K562 (cell line): ENCODE results near the gene SBF1.

Experiments
- CBX2 ChIP-seq: fragments of 200-600 bp; sonication (generic); IDR thresholded peaks from one replicate; pipeline ENCODE4 v1.6.1; 2012; ENCODE audit warnings: mild to moderate bottlenecking, low read length, inconsistent platforms; ENCODE audit not compliant: insufficient read depth, poor library complexity, severe bottlenecking
- CHD2 ChIP-seq: IDR thresholded peaks from 2 replicates; pipeline ENCODE4 v1.6.1; 2011; ENCODE audit warnings: low read depth, low read length
- EHMT2 ChIP-seq: fragments of 450-650 bp; IDR thresholded peaks from 2 replicates; pipeline ENCODE4 v1.6.1; 2018; ENCODE audit warnings: antibody characterized with exemption
- FOXK2 ChIP-seq, 2 experiments: fragments of 450-650 bp; IDR thresholded peaks in 1 of 2; conservative IDR thresholded peaks in 1 of 2; 2 replicates each; pipeline ENCODE4 v1.6.1; 2016; ENCODE audit warnings: low read depth in 2 of 2, mild to moderate bottlenecking in 1 of 2
- GABPA ChIP-seq: fragments of 200-800 bp; sonication (Bioruptor generic); conservative IDR thresholded peaks from 2 replicates; pipeline ENCODE4 v1.6.1; 2016; ENCODE audit warnings: low read depth, missing genetic modification characterization, missing compliant biosample characterization
- NCOA1 ChIP-seq: fragments of 450-650 bp; IDR thresholded peaks from 2 replicates; pipeline ENCODE4 v1.6.1; 2016; ENCODE audit warnings: low read depth
- PCBP2 ChIP-seq: fragments of 200-400 bp; formaldehyde crosslinking; IDR thresholded peaks from 2 replicates; pipeline ENCODE4 v1.6.1; 2018; ENCODE audit warnings: low read length, low read depth, mild to moderate bottlenecking, moderate library complexity; ENCODE audit not compliant: poor library complexity, severe bottlenecking
- TFAM ChIP-seq: fragments of 250-450 bp; sonication (Bioruptor Pico); conservative IDR thresholded peaks from 2 replicates; pipeline ENCODE4 v1.5.0; 2021; ENCODE audit warnings: mild to moderate bottlenecking, moderate library complexity
- ZNF224 ChIP-seq: sonication (generic); formaldehyde crosslinking; IDR thresholded peaks from 2 replicates; pipeline ENCODE4 v1.8.0; 2022; ENCODE audit warnings: mild to moderate bottlenecking, missing genetic modification reagents
- TF ChIP-seq, protein P1 (sequence below): fragments of 250-450 bp; sonication (Bioruptor Pico); IDR thresholded peaks from 2 replicates; pipeline ENCODE4 v1.8.0; 2022; ENCODE audit warnings: inconsistent platforms, mild to moderate bottlenecking, moderate library complexity, borderline replicate concordance
- TF ChIP-seq, protein P2 (sequence below): fragments of 150-350 bp; conservative IDR thresholded peaks from 2 replicates; pipeline ENCODE4 v1.6.1; 2014; ENCODE audit warnings: low read length
- TF ChIP-seq, protein P3 (sequence below), 3 experiments: IDR thresholded peaks in 2 of 3; conservative IDR thresholded peaks in 1 of 3; 2 replicates each; pipeline ENCODE4 v1.5.1; 2011 to 2012; ENCODE audit warnings: low read length in 3 of 3, mild to moderate bottlenecking in 3 of 3, control low read depth in 2 of 3, improper control_type of control experiment in 1 of 3, inconsistent platforms in 1 of 3, low read depth in 1 of 3, mixed read lengths in 1 of 3, moderate library complexity in 1 of 3; ENCODE audit not compliant: insufficient read depth in 2 of 3
- TF ChIP-seq, protein P4 (sequence below): sonication (generic); formaldehyde crosslinking; IDR thresholded peaks from 2 replicates; pipeline ENCODE4 v1.8.1; 2023; ENCODE audit warnings: mild to moderate bottlenecking, missing genetic modification reagents, moderate library complexity
- TF ChIP-seq, protein P5 (sequence below): sonication (generic); formaldehyde crosslinking; IDR thresholded peaks from 2 replicates; pipeline ENCODE4 v1.8.0; 2022; ENCODE audit warnings: missing genetic modification reagents, mild to moderate bottlenecking, moderate library complexity, borderline replicate concordance

DNA sequence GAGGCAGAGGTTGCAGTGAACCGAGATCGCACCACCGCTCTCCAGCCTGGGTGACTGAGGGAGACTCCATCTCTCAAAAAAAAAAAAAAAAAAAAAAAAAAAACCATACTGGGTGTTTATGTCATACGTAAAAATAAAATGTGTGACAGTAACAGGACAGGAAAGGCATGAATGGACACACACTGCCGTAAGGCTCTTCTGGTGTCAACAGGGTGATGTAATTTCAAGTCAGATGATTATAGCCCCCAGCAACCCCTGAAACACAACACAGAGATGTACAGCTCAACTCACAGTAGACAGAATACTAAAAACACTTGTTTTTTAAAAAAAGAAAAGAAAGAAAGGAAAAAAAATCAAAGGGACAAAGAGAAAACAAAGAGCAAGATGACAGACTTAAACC, 22.2 kb downstream of the SBF1 start:
- TF ChIP-seq, protein P1, sequence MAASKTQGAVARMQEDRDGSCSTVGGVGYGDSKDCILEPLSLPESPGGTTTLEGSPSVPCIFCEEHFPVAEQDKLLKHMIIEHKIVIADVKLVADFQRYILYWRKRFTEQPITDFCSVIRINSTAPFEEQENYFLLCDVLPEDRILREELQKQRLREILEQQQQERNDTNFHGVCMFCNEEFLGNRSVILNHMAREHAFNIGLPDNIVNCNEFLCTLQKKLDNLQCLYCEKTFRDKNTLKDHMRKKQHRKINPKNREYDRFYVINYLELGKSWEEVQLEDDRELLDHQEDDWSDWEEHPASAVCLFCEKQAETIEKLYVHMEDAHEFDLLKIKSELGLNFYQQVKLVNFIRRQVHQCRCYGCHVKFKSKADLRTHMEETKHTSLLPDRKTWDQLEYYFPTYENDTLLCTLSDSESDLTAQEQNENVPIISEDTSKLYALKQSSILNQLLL (CRISPR knock-in tag), result no peak
- no peak for TF ChIP-seq PCBP2
- TF ChIP-seq CBX2, result no peak
- TF ChIP-seq, protein P2, sequence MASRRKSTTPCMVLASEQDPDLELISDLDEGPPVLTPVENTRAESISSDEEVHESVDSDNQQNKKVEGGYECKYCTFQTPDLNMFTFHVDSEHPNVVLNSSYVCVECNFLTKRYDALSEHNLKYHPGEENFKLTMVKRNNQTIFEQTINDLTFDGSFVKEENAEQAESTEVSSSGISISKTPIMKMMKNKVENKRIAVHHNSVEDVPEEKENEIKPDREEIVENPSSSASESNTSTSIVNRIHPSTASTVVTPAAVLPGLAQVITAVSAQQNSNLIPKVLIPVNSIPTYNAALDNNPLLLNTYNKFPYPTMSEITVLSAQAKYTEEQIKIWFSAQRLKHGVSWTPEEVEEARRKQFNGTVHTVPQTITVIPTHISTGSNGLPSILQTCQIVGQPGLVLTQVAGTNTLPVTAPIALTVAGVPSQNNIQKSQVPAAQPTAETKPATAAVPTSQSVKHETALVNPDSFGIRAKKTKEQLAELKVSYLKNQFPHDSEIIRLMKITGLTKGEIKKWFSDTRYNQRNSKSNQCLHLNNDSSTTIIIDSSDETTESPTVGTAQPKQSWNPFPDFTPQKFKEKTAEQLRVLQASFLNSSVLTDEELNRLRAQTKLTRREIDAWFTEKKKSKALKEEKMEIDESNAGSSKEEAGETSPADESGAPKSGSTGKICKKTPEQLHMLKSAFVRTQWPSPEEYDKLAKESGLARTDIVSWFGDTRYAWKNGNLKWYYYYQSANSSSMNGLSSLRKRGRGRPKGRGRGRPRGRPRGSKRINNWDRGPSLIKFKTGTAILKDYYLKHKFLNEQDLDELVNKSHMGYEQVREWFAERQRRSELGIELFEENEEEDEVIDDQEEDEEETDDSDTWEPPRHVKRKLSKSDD, result no peak
- no peak for TF ChIP-seq NCOA1
- TF ChIP-seq, protein P3, sequence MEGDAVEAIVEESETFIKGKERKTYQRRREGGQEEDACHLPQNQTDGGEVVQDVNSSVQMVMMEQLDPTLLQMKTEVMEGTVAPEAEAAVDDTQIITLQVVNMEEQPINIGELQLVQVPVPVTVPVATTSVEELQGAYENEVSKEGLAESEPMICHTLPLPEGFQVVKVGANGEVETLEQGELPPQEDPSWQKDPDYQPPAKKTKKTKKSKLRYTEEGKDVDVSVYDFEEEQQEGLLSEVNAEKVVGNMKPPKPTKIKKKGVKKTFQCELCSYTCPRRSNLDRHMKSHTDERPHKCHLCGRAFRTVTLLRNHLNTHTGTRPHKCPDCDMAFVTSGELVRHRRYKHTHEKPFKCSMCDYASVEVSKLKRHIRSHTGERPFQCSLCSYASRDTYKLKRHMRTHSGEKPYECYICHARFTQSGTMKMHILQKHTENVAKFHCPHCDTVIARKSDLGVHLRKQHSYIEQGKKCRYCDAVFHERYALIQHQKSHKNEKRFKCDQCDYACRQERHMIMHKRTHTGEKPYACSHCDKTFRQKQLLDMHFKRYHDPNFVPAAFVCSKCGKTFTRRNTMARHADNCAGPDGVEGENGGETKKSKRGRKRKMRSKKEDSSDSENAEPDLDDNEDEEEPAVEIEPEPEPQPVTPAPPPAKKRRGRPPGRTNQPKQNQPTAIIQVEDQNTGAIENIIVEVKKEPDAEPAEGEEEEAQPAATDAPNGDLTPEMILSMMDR (IDR thresholded peaks at IDR 0.05 in 2 of 3, conservative IDR thresholded peaks at IDR 0.05 in 1 of 3; ENCODE audit: insufficient read depth in 2 of 3, low read depth in 1 of 3, low read length in 3 of 3), result no peak
- TF ChIP-seq, protein P4, sequence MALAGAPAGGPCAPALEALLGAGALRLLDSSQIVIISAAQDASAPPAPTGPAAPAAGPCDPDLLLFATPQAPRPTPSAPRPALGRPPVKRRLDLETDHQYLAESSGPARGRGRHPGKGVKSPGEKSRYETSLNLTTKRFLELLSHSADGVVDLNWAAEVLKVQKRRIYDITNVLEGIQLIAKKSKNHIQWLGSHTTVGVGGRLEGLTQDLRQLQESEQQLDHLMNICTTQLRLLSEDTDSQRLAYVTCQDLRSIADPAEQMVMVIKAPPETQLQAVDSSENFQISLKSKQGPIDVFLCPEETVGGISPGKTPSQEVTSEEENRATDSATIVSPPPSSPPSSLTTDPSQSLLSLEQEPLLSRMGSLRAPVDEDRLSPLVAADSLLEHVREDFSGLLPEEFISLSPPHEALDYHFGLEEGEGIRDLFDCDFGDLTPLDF (CRISPR knock-in tag), result no peak
- TF ChIP-seq FOXK2 (conservative IDR thresholded peaks at IDR 0.05 in 1 of 2, IDR thresholded peaks at IDR 0.05 in 1 of 2; ENCODE audit: low read depth in 2 of 2), result no peak
- no peak for TF ChIP-seq TFAM (CRISPR knock-in tag)
- no peak for TF ChIP-seq ZNF224 (CRISPR knock-in tag)
- TF ChIP-seq EHMT2, result no peak
- no peak for TF ChIP-seq CHD2
- TF ChIP-seq GABPA (tag), result no peak
- TF ChIP-seq, protein P5, sequence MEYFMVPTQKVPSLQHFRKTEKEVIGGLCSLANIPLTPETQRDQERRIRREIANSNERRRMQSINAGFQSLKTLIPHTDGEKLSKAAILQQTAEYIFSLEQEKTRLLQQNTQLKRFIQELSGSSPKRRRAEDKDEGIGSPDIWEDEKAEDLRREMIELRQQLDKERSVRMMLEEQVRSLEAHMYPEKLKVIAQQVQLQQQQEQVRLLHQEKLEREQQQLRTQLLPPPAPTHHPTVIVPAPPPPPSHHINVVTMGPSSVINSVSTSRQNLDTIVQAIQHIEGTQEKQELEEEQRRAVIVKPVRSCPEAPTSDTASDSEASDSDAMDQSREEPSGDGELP (CRISPR knock-in tag), result no peak
